IPS-NIHi11 (cell line): ENCODE measurements around the gene PCDH8.

Experiments
- DNase-seq: peaks from one replicate; pipeline ENCODE4 v3.0.0; 2012; ENCODE audit warnings: mixed read lengths, low spot score

PCDH8 gene

GRCh38 chr13:52851137-52851962 lies 2.9 kb upstream of the PCDH8 start:
- peak; percentile 59 for DNase-seq

- DNase-seq, result peak; percentile 85
Observed at GRCh38 chr13:52850396-52851136, 2.1 kb upstream of the PCDH8 start.

GRCh38 chr13:52850072-52850395 lies 1.6 kb upstream of the PCDH8 start:
- DNase-seq, result no peak

GRCh38 chr13:52849291-52850071 lies 1.0 kb upstream of the PCDH8 start:
- DNase-seq, result no peak

- DNase-seq, result no peak
Observed at GRCh38 chr13:52847682-52848432, 583 bp downstream of the PCDH8 start.

GRCh38 chr13:52847322-52847681 lies 1.1 kb downstream of the PCDH8 start:
- DNase-seq, result no peak

- peak; percentile 84 for DNase-seq
Observed at GRCh38 chr13:52846567-52847321, 1.7 kb downstream of the PCDH8 start.

- peak; percentile 79 for DNase-seq
Observed at GRCh38 chr13:52845766-52846566, 2.5 kb downstream of the PCDH8 start.

- peak; percentile 46 for DNase-seq
Observed at GRCh38 chr13:52845334-52845761, 3.1 kb downstream of the PCDH8 start.

- no peak for DNase-seq
Observed at GRCh38 chr13:52844836-52845235, 3.6 kb downstream of the PCDH8 start.

- no peak for DNase-seq
Observed at GRCh38 chr13:52842441-52842840, 6.0 kb downstream of the PCDH8 start.

GRCh38 chr13:52840066-52840465 lies 8.4 kb downstream of the PCDH8 start:
- DNase-seq, result no peak

GRCh38 chr13:52838433-52839107 lies 9.9 kb downstream of the PCDH8 start:
- DNase-seq, result peak; percentile 44

- DNase-seq, result no peak
Observed at GRCh38 chr13:52837850-52838249, 10.6 kb downstream of the PCDH8 start.

- DNase-seq, result no peak
Observed at GRCh38 chr13:52835071-52835839, 13.2 kb downstream of the PCDH8 start.

- DNase-seq, result no peak
Observed at GRCh38 chr13:52833296-52833875, 15.1 kb downstream of the PCDH8 start.

GRCh38 chr13:52832313-52832712 lies 16.1 kb downstream of the PCDH8 start:
- DNase-seq, result no peak

- DNase-seq, result no peak
Observed at GRCh38 chr13:52830946-52831345, 17.5 kb downstream of the PCDH8 start.

- no peak for DNase-seq
Observed at GRCh38 chr13:52827839-52828238, 20.6 kb downstream of the PCDH8 start.
